ENCODE measurements around the gene KRT85.

The KRT85 gene

GRCh38 chr12:52327830-52328500 is 39.3 kb downstream of the KRT85 start:
- DNase-seq (ENCODE audit: low read depth in 2 of 3, low spot score in 1 of 3), result no peak

GRCh38 chr12:52327052-52327829 is 40.0 kb downstream of the KRT85 start:
- DNase-seq (ENCODE audit: low read depth in 2 of 3, low spot score in 1 of 3), result peak; percentile 65 to 71 (median 68)

GRCh38 chr12:52324153-52324444 is 43.2 kb downstream of the KRT85 start:
- no peak for DNase-seq (ENCODE audit: low read depth in 2 of 3, low spot score in 1 of 3)

- DNase-seq (ENCODE audit: low read depth in 2 of 3, low spot score in 1 of 3), result no peak
Measured at GRCh38 chr12:52323416-52324152, 43.7 kb downstream of the KRT85 start.

- no peak for DNase-seq (ENCODE audit: low read depth in 2 of 3, low spot score in 1 of 3)
Measured at GRCh38 chr12:52323001-52323400, 44.3 kb downstream of the KRT85 start.

GRCh38 chr12:52322069-52322468 is 45.2 kb downstream of the KRT85 start:
- DNase-seq (ENCODE audit: low read depth in 2 of 3, low spot score in 1 of 3), result no peak

- DNase-seq (ENCODE audit: low read depth in 2 of 3, low spot score in 1 of 3), result no peak
Measured at GRCh38 chr12:52321418-52321817, 45.9 kb downstream of the KRT85 start.

- DNase-seq (ENCODE audit: low read depth in 2 of 3, low spot score in 1 of 3), result no peak
Measured at GRCh38 chr12:52320784-52321400, 46.4 kb downstream of the KRT85 start, which contains the start of gene KRT83. TSS of gene KRT83 (minus strand) at chr12:52321398. CDS start at chr12:52321335, 63 bp downstream.

GRCh38 chr12:52319097-52319496 is 48.2 kb downstream of the KRT85 start:
- DNase-seq (ENCODE audit: low read depth in 2 of 3, low spot score in 1 of 3), result no peak

GRCh38 chr12:52318241-52318990 is 48.9 kb downstream of the KRT85 start:
- no peak for DNase-seq (ENCODE audit: low read depth in 2 of 3, low spot score in 1 of 3)

GRCh38 chr12:52317468-52318052 is 49.7 kb downstream of the KRT85 start:
- no peak for DNase-seq (ENCODE audit: low read depth in 2 of 3, low spot score in 1 of 3)

- DNase-seq (ENCODE audit: low read depth in 2 of 3, low spot score in 1 of 3), result no peak
Measured at GRCh38 chr12:52316701-52317100, 50.6 kb downstream of the KRT85 start.

- no peak for DNase-seq (ENCODE audit: low read depth in 2 of 3, low spot score in 1 of 3)
Measured at GRCh38 chr12:52316290-52316689, 51.0 kb downstream of the KRT85 start.

- peak in 2 of 3 donors; percentile 14 to 22 for DNase-seq (ENCODE audit: low read depth in 2 of 3, low spot score in 1 of 3)
Measured at GRCh38 chr12:52315721-52316120, 51.6 kb downstream of the KRT85 start.

GRCh38 chr12:52314511-52314910 is 52.8 kb downstream of the KRT85 start:
- no peak for DNase-seq (ENCODE audit: low read depth in 2 of 3, low spot score in 1 of 3)

- no peak for DNase-seq (ENCODE audit: low read depth in 2 of 3, low spot score in 1 of 3)
Measured at GRCh38 chr12:52313926-52314325, 53.4 kb downstream of the KRT85 start.

- no peak for DNase-seq (ENCODE audit: low read depth in 2 of 3, low spot score in 1 of 3)
Measured at GRCh38 chr12:52313461-52313860, 53.8 kb downstream of the KRT85 start.

GRCh38 chr12:52312086-52312485 is 55.2 kb downstream of the KRT85 start:
- no peak for DNase-seq (ENCODE audit: low read depth in 2 of 3, low spot score in 1 of 3)

GRCh38 chr12:52311285-52311648 is 56.0 kb downstream of the KRT85 start:
- DNase-seq (ENCODE audit: low read depth in 2 of 3, low spot score in 1 of 3), result no peak

GRCh38 chr12:52310622-52311284 is 56.5 kb downstream of the KRT85 start:
- DNase-seq (ENCODE audit: low read depth in 2 of 3, low spot score in 1 of 3), result no peak

Measured in stimulated activated CD4-positive, alpha-beta T cell treated with anti-CD3 and anti-CD28 coated beads, Interleukin-12 subunit alpha, Interleukin-12 subunit beta, amount 100 ng/mL, for 48 hours (primary cell).